ENCODE results near the gene EPN1. TPM values are rescaled to one million over a fixed set of nuclear protein-coding genes. Genes with fewer than 3 reads are reported as not detected.

Gene EPN1
- total and polyA plus RNA-seq, 2 of the 8 experiments (the other 6 are each of a cell fraction or from before 2014, with no cell fraction given) = 49.6 to 200 TPM

DNA sequence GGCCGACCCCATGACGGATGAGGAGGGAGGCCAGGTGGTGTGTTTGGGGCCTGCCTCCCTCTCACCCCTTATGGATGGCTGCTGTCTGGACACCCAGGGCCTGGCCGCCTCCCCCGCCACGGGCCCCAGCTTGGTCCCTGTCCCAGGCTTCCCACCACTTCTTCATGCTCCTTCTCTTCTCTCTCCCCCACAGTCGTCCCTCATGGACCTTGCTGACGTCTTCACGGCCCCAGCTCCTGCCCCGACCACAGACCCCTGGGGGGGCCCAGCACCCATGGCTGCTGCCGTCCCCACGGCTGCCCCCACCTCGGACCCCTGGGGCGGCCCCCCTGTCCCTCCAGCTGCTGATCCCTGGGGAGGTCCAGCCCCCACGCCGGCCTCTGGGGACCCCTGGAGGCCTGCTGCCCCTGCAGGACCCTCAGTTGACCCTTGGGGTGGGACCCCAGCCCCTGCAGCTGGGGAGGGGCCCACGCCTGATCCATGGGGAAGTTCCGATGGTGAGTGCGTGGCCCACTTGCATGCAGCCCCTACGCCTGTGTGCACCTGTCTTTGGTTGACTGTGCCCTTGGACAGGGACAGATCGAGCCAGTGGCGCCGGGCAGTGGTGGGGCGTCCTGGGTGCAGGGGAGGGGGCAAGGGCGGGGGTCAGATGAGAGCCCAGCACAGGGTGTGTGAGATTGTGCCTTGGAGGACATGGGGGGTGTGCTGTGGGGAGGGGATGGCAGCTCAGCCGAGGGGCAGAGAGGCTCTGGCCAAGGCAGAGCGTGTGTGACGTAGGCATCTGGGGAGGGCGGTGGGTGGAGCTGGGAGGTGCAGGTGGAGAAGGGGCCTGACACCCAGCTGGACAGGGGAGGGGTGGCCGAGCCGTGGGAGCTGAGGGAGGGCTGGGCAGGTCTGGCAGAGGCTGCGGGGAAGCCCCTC, 16.8 kb downstream of the EPN1 start:
- H3K23ac ChIP-seq (ENCODE audit: insufficient read length) = no peak overlapping the region

More for the DNA sequence above, 16.8 kb downstream of the EPN1 start:
- Histone ChIP-seq H3K36me3 (ENCODE audit: control insufficient read depth in 2 of 4, insufficient read depth in 4 of 4, low read length in 3 of 4) (peaks cover 4 to 46% (median 23%) of the 10 kb centered on the region in 4 experiments; a peak in 7 of 8 replicates), H4K5ac (ENCODE audit: insufficient read length, low read depth, low read length) (no peak overlapping the region), H3K4me2 (ENCODE audit: insufficient read depth in 1 of 2, low read depth in 2 of 2, low read length in 2 of 2) (no peak overlapping the region), H3K9me3 (ENCODE audit: insufficient read depth in 2 of 2, low read depth in 1 of 2, low read length in 1 of 2) (no peaks in the 10 kb centered on the region), H4K8ac (ENCODE audit: extremely low read depth, insufficient read depth, low read length) (no peak overlapping the region), H2AFZ (ENCODE audit: low read length) (no peak overlapping the region), H3K56ac (replicated peaks; ENCODE audit: insufficient read length, low read depth, low read length) (no peak overlapping the region), H3K27me3 (replicated peaks in 1 of 4; ENCODE audit: control insufficient read depth in 3 of 4, extremely low read depth in 1 of 4, insufficient read depth in 3 of 4, low read length in 3 of 4) (no peaks in the 10 kb centered on the region; a peak in 1 of 7 replicates), H3K4me3 (ENCODE audit: extremely low read depth in 1 of 4, insufficient read depth in 2 of 4, low read depth in 3 of 4, low read length in 4 of 4) (no peak overlapping the region), H4K91ac (replicated peaks; ENCODE audit: insufficient read length, low read length) (no peak overlapping the region), H2BK15ac (ENCODE audit: low read length) (no peak overlapping the region), H3K4ac (replicated peaks; ENCODE audit: insufficient read length, low read depth, low read length) (no peak overlapping the region), H3K27ac (ENCODE audit: low read depth, low read length) (no peak overlapping the region), H2BK120ac (replicated peaks; ENCODE audit: low read depth, low read length) (no peak overlapping the region), H2BK12ac (ENCODE audit: low read depth, low read length) (no peak overlapping the region), H3K18ac (ENCODE audit: extremely low read depth, low read length) (no peak overlapping the region), H3K4me1 (replicated peaks in 1 of 4; ENCODE audit: control insufficient read depth in 3 of 4, insufficient read depth in 4 of 4, low read length in 3 of 4) (no peaks in the 10 kb centered on the region), H3K79me1 (ENCODE audit: low read depth, low read length) (peaks cover 3% of the 10 kb centered on the region), H3K14ac (ENCODE audit: insufficient read length) (no peak overlapping the region), H2AK5ac (ENCODE audit: low read depth, low read length) (no peak overlapping the region), H4K20me1 (replicated peaks in 1 of 2; ENCODE audit: control insufficient read depth in 1 of 2, insufficient read depth in 2 of 2, low read length in 2 of 2) (peaks cover 0 to 21% of the 10 kb centered on the region in 2 experiments), H3K23me2 (ENCODE audit: low read depth, low read length) (no peaks in the 10 kb centered on the region), H3K79me2 (ENCODE audit: control insufficient read depth in 1 of 2, insufficient read depth in 2 of 2, low read length in 2 of 2) (no peaks in the 10 kb centered on the region; a peak in 1 of 4 replicates), H3K9ac (replicated peaks in 1 of 4; ENCODE audit: extremely low read depth in 1 of 4, low read depth in 3 of 4, low read length in 3 of 4) (no peak overlapping the region), H2BK5ac (ENCODE audit: low read depth, low read length) (no peak overlapping the region), H2BK20ac (ENCODE audit: low read length) (no peak overlapping the region)
- CTCF ChIA-PET (ENCODE audit: partially characterized antibody) = interaction anchor here (1.7 kb wide), 1 partner anchor 12 kb away, joined by 5 read pairs; no protein-coding TSS in a partner anchor
- FAIRE-seq (no peak), DNase-seq (ENCODE audit: low read depth in 1 of 2, low spot score in 2 of 2) (no peak)
- POLR2A ChIA-PET (ENCODE audit: partially characterized antibody) = interaction anchor here (1.5 to 1.9 kb wide), 3 partner anchors 9 to 12 kb away, joined by 5 to 6 read pairs (median 5); no protein-coding TSS in a partner anchor
- no peak for TF ChIP-seq EP300 (IDR thresholded peaks at IDR 0.05; ENCODE audit: borderline replicate concordance in 1 of 2, low read depth in 2 of 2, low read length in 2 of 2)
- TF ChIP-seq POLR2A (IDR thresholded peaks at IDR 0.05; ENCODE audit: control extremely low read depth in 1 of 2, low read depth in 2 of 2, low read length in 2 of 2) = no peak
- no peak for TF ChIP-seq RBBP5 (IDR thresholded peaks at IDR 0.05; ENCODE audit: borderline replicate concordance, low read depth, low read length)
- TF ChIP-seq, protein P1, sequence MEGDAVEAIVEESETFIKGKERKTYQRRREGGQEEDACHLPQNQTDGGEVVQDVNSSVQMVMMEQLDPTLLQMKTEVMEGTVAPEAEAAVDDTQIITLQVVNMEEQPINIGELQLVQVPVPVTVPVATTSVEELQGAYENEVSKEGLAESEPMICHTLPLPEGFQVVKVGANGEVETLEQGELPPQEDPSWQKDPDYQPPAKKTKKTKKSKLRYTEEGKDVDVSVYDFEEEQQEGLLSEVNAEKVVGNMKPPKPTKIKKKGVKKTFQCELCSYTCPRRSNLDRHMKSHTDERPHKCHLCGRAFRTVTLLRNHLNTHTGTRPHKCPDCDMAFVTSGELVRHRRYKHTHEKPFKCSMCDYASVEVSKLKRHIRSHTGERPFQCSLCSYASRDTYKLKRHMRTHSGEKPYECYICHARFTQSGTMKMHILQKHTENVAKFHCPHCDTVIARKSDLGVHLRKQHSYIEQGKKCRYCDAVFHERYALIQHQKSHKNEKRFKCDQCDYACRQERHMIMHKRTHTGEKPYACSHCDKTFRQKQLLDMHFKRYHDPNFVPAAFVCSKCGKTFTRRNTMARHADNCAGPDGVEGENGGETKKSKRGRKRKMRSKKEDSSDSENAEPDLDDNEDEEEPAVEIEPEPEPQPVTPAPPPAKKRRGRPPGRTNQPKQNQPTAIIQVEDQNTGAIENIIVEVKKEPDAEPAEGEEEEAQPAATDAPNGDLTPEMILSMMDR (IDR thresholded peaks at IDR 0.05; ENCODE audit: control extremely low read depth in 1 of 3, insufficient read depth in 1 of 3, low read depth in 1 of 3, low read length in 3 of 3) = no peak
- TF ChIP-seq GABPA (IDR thresholded peaks at IDR 0.05; ENCODE audit: borderline replicate concordance, insufficient read depth, low read length) = no peak
- WGBS, 2 experiments (ENCODE audit: extremely low coverage in 1 of 2, insufficient coverage in 1 of 2, insufficient read length in 1 of 2, insufficient replicate concordance in 2 of 2, low coverage in 1 of 2, low lambda C conversion rate in 2 of 2, missing lambda C conversion rate in 1 of 2) = 89% methylated on average over 20 of the region's 31 CpGs; no CpG with 5 or more reads in 1 of the 2 experiments

Measured in H1 (cell line).